Transverse colon (tissue), 4 donors: ENCODE measurements around the gene TMED6.

ENCODE experiments used
- CTCF ChIP-seq, 5 experiments: fragments of 200-600 bp in 3 of 5; fragments of 450-650 bp in 2 of 5; sonication (generic) in 3 of 5; IDR thresholded peaks; 1 replicate in 2 of 5; 2 replicates in 3 of 5; pipeline ENCODE4 v1.5.1; 2016 to 2017; ENCODE audit warnings: antibody characterized with exemption in 5 of 5, inconsistent platforms in 3 of 5, mild to moderate bottlenecking in 2 of 5, moderate library complexity in 1 of 5
- EP300 ChIP-seq: sonication (generic); formaldehyde crosslinking; IDR thresholded peaks from one replicate; pipeline ENCODE4 v1.6.1; 2017; ENCODE audit warnings: antibody characterized with exemption, low read depth
- POLR2A ChIP-seq: fragments of 450-650 bp; IDR thresholded peaks from one replicate; pipeline ENCODE4 v1.6.1; 2016; ENCODE audit warnings: antibody characterized with exemption, mild to moderate bottlenecking, moderate library complexity
- POLR2AphosphoS5 ChIP-seq, 3 donors: sonication (generic); formaldehyde crosslinking; IDR thresholded peaks; one replicate each; pipeline ENCODE4 v1.6.1; 2016; ENCODE audit warnings: antibody characterized with exemption in 3 of 3

- no peak for TF ChIP-seq EP300
- no peak for TF ChIP-seq CTCF (IDR thresholded peaks at IDR 0.05)
- no peak for TF ChIP-seq POLR2A
- TF ChIP-seq POLR2AphosphoS5 (IDR thresholded peaks at IDR 0.05): no peak
These were observed 26.4 kb upstream of the TMED6 start for GRCh38 chr16:69378036-69378435.
